GM18867 (cell line): ENCODE measurements around the gene C5orf63.
"Not testable (repeated sequence)": the region's sequence is repeated elsewhere in the genome, so short reads cannot be mapped to it uniquely, and the experiment has no call there.

Experiments
- ATAC-seq: cut with Tn5 transposase; IDR thresholded peaks from one replicate; pipeline ENCODE4 v1.9.1; 2021; ENCODE audit warnings: mild to moderate bottlenecking, moderate library complexity; ENCODE audit not compliant: unreplicated experiment

The C5orf63 gene

GRCh38 chr5:127076315-127077129 lies 3.2 kb upstream of the C5orf63 start:
- ATAC-seq, result no peak

- ATAC-seq, result no peak
Observed at GRCh38 chr5:127074466-127074865, 1.2 kb upstream of the C5orf63 start.

DNA sequence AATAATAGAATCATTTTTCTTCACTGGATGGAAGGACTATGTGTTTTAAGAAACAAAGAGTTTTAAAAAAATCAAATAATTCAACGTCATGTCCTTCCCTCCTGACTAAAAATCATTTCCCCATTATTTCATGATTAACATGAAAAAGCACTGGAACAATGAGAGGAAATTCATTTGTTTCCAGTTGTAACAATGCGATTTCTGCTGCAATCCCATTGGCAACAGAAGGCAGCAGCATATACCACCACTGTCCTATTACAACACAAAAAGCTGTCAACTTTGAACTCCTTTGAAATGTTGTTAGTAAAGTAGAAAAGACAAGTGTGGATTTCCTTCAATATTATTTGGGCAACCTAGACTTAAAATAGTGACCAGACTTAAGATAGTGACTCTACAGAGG lies 3.1 kb downstream of the C5orf63 start:
- ATAC-seq, result no peak

- ATAC-seq, result no peak
Observed at GRCh38 chr5:127068493-127069214, 4.6 kb downstream of the C5orf63 start.

GRCh38 chr5:127066721-127067120 lies 6.6 kb downstream of the C5orf63 start:
- ATAC-seq, result no peak

- ATAC-seq, result no peak
Observed at GRCh38 chr5:127064253-127064840, 9.0 kb downstream of the C5orf63 start.

DNA sequence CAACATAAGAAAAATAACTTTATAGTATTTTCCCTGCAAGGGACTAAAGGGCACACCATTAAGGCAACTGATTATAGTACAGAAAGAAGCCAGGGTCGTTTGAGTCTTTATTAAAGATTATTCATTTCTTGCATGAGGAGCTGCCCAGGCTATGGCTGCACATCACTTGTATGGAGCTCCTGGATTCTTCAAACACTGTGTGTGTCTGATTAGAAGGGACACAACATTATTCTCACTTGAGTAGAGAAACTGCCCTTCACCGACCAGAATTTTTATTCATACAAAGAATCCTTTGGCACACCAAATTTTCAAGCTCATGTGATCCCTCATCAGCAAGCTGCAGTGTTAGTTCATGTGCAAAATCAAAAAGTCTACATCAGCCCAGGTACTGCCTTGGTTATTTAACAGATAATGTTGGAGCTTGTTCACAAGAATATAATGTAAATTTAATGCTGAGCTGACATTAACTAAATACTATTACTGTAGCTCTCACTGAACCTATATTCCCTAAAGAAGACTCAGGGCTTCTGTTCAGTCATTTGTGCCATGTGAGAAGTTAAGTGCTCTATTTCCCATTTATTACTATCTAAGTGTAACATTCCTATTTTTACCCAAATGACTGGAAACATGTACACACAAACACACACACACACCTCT lies 9.9 kb downstream of the C5orf63 start:
- no peak for ATAC-seq

DNA sequence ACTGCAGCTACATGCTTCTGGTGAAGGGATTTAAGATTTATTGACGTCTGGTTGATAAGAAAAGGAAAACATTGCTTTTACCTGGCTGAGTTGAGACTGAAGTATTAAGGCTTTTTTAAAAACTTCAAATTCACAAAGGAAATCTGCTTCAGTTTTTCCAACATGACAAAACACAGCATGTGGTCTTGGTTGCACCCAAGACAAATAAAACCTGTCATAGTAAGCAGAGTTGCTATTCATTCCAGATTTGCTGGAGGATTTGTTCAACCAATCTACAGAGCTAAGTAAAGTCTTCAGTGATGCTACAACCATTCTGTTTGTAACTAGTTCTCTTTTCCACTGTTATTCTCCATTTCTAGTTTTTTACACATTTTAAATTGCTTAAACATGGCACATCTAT lies 11.3 kb downstream of the C5orf63 start:
- ATAC-seq, result no peak

GRCh38 chr5:127061537-127061936 lies 11.8 kb downstream of the C5orf63 start:
- ATAC-seq, result no peak

DNA sequence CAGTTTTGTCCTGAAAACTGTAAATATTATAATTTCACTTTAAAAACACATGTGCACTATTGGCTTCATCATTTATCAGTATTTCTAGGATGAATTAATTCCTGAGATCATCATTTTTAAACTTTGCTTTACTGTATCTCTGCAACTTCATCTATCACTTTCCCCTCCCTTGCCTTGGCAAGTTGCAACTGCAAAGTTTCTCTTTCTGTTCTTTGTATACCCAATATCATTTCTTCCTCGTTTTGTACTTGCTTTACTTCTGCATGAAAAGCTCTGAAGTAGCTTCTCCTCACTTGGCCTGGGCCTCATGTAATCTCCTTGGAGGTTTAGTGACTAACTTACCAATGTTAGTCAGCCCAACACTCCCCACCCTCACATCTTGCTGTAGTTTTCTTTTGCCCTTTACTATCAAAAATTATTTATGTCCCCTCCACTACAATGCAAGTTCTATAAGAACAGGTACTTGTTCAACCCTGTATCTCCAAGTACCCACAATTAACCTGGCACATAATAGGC lies 12.8 kb downstream of the C5orf63 start:
- ATAC-seq, result no peak

- ATAC-seq, result no peak
Observed at GRCh38 chr5:127056896-127057295, 16.4 kb downstream of the C5orf63 start.

DNA sequence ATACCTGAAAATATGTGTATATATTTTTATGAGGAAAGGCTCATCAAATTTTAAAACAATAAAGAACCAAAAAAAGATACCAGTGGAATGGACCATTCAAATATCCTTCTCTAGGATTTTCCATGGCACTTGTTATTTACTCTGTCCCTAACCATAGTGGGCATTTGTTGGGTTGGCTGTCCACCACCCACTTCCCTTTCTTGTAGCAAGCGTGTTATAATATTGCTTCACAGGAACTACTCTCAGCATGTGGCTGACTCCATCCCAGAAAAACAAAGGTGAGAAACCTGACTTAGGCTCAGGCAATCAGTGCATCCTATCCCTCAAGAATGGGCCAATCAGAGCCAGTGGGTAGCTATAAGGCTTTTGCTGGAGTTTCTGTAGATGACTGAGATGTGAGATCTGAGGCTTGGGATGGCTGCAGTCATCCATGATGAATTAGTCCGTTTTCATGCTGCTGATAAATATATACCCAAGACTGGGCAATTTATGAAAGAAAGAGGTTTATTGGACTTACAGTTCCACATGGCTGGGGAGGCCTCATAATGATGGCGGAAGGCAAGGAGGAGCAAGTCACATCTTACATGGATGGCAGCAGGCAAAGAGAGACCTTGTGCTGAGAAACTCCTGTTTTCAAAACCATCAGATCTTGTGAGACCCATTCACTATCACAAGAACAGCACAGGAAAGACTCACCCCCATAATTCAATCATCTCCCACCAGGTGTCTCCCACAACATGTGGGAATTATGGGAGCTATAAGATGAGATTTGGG lies 17.2 kb downstream of the C5orf63 start:
- no peak for ATAC-seq

DNA sequence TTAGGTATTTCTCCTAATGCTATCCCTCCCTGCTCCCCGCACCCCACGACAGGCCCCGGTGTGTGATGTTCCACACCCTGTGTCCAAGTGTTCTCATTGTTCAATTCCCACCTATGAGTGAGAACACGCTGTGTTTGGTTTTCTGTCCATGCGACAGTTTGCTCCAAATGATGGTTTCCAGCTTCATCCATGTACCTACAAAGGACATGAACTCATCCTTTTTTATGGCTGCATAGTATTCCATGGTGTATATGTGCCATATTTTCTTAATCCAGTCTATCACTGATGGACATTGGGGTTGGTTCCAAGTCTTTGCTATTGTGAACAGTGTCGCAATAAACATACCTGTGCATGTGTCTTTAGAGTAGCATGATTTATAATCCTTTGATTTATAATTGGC lies 19.8 kb downstream of the C5orf63 start:
- ATAC-seq, result not testable (repeated sequence)

DNA sequence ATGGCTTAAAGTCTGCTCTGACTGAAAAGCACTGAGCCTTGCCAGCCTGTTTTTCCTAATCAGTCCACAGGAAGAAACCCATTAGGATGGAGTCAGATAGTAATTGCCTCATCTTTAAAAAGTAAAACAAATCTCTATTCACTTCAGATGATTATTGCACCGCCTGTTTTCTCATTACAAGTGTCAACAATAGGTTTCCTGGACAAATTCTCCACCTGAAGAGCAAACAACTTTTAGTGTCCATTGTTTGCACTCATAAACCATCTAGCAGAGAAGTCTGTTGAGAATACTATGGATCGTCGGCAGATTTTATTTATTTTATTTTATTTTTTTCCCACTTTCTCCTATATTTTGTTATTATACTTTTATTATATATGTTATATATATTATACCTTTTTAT lies 20.3 kb downstream of the C5orf63 start:
- no peak for ATAC-seq

DNA sequence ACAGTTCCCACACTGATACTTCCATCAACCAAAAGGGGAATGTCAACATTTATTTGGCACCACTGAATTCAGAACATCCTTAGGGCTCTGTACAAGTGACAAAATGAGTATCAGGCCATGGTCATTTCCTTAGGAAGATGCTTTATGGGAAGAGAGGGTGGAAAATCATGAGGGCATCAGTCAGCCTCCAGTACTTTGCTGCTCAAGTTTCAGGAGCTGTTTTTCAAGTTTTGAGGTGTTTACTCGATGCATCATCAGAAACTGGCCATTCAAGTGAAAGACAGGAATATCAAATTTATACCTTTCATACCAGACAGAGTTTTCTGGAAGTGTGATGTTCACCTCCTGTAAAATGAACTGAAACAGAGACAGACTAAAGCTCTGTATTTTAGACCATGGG lies 21.7 kb downstream of the C5orf63 start:
- no peak for ATAC-seq

- no peak for ATAC-seq
Observed at GRCh38 chr5:127046343-127047072, 26.8 kb downstream of the C5orf63 start.

DNA sequence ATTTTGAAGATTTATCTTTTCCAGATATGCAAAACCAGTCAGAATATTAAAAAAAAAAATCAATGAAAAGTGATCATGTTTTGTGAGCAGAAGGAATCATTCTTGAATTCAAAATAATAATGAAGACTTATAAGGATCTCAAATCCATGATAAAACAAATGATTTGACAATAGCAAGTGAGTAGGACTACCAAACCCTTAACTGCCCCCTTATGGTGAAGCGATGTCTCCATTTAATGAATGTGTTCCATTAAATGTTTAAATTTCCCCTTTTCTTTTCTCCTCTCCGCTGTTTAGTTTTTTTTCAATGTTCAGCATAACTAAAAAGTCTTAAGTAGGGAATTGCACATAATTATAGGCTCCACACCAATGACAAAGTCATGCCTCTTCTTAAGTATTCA lies 30.7 kb downstream of the C5orf63 start:
- ATAC-seq, result no peak

DNA sequence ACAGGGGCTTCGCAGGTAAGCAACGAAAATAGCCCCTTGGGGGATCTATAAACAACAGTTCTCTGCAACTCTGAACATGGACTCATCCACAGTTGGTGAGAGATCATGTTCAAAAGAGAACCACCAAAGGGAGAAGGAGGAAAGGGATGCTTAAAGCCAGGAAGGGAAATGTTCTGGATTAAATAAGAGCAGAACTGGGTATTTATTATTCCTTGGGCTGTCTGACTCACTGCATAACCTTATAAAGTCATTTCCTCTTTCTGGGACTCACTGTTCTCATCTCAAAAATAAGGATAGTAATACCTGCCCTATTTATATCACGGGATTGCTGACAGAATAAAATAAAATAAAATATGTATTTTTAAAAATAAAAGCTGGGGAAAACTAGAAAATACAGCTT lies 31.7 kb downstream of the C5orf63 start:
- ATAC-seq, result no peak

DNA sequence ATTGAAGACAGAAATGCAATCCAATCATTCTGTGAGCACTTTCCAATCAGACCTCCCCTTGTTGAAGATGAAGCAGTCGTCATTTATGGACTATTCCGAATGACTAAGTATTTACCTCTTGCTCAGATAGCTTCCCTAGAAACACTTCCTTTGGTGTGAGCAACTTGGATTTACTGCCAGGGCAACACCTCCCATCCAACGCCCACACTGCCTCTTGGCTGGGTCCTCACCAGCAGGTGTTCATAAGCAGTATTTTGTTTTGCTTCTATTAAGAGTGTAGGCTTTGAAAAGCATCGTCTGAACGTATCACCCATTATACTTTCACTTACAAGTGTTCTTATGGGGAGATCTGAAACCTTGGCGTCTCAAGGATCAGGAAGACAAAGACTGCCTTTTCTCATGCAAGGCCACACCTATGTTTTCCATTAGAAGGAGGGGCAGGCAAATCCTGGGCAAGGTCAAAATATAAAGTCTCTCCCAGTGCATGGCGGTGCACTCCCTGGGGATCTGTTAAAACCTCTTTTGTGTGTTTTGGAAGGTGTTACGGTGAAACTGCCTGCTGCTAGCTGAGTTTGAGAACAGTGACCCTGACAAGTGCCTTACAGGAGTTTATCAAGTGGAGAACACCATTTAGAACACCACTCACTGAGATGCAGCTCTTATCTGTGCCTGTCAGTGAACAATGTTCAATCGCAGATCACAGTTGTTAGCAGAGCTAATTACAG lies 32.3 kb downstream of the C5orf63 start:
- ATAC-seq, result no peak
